CD4-positive, CD25-positive, alpha-beta regulatory T cell (primary cell): ENCODE measurements around the gene DRGX. TPM values are rescaled to one million over a fixed set of nuclear protein-coding genes. Genes with fewer than 3 reads are reported as not detected.

ENCODE experiments used
- ATAC-seq, 2 donors: fragments of 150-1000 bp; cut with Tn5 transposase; one replicate each; pipeline ENCODE4 v1.10.0; 2021; ENCODE audit warnings: low read depth in 2 of 2, moderate number of reproducible peaks in 2 of 2, moderate library complexity in 1 of 2
- DNase-seq, 3 donors: peaks; one replicate each; pipeline versions ENCODE4 v3.0.0 to v3.0.0-alpha.2; 2012 to 2022; ENCODE audit warnings: mixed read lengths in 1 of 3
- H3K27ac ChIP-seq: one replicate; pipeline ENCODE4 v1.7.0; 2013; ENCODE audit warnings: mild to moderate bottlenecking, low read length; ENCODE audit not compliant: insufficient read depth, poor library complexity, severe bottlenecking
- H3K27me3 ChIP-seq: one replicate; pipeline ENCODE4 v1.7.0; 2013; ENCODE audit warnings: low read length; ENCODE audit not compliant: control insufficient read depth, insufficient read depth
- H3K36me3 ChIP-seq: one replicate; pipeline ENCODE4 v1.7.0; 2013; ENCODE audit warnings: mild to moderate bottlenecking, low read length, moderate library complexity; ENCODE audit not compliant: control insufficient read depth, insufficient read depth
- H3K4me1 ChIP-seq: 2 replicates; pipeline ENCODE4 v1.7.0; 2013; ENCODE audit warnings: mild to moderate bottlenecking, low read length; ENCODE audit not compliant: insufficient read depth, control insufficient read depth, poor library complexity, severe bottlenecking
- H3K4me3 ChIP-seq: one replicate; pipeline ENCODE4 v1.7.0; 2013; ENCODE audit warnings: low read depth, mild to moderate bottlenecking, low read length, moderate library complexity
- H3K9me3 ChIP-seq, 2 experiments: 1 replicate in 1 of 2; 2 replicates in 1 of 2; pipeline ENCODE4 v1.7.0; 2013; ENCODE audit warnings: low read length in 2 of 2, mild to moderate bottlenecking in 1 of 2, moderate library complexity in 1 of 2; ENCODE audit not compliant: control insufficient read depth in 2 of 2
- H3K27ac Mint-ChIP-seq, 3 donors: one replicate each; pipeline ENCODE4 v1.8.0; 2020 to 2022; ENCODE audit warnings: mild to moderate bottlenecking in 3 of 3, mixed read lengths in 3 of 3, moderate library complexity in 2 of 3
- H3K27me3 Mint-ChIP-seq: one replicate; pipeline ENCODE4 v1.8.0; 2022; ENCODE audit warnings: mild to moderate bottlenecking, mixed read lengths
- H3K36me3 Mint-ChIP-seq: one replicate; pipeline ENCODE4 v1.8.0; 2020; ENCODE audit warnings: mixed read lengths
- H3K4me1 Mint-ChIP-seq, 4 donors: one replicate each; pipeline ENCODE4 v1.8.0; 2020 to 2022; ENCODE audit warnings: mixed read lengths in 4 of 4, mild to moderate bottlenecking in 1 of 4
- H3K4me3 Mint-ChIP-seq, 4 donors: one replicate each; pipeline ENCODE4 v1.8.0; 2020 to 2022; ENCODE audit warnings: mild to moderate bottlenecking in 4 of 4, mixed read lengths in 4 of 4, moderate library complexity in 3 of 4
- H3K9me3 Mint-ChIP-seq, 7 donors: one replicate each; pipeline ENCODE4 v1.8.0; 2020 to 2022; ENCODE audit warnings: mixed read lengths in 7 of 7, mild to moderate bottlenecking in 3 of 7, moderate library complexity in 2 of 7
- polyA plus RNA-seq, 4 donors: library from polyadenylated mRNA; unstranded; fragments of 300-500 nt; fragmentation: Illumina TruSeq; gene quantifications; one replicate each; pipeline ENCODE4 v1.2.3, GENCODE V29; 2021
- total RNA-seq: library from RNA; stranded (reverse); gene quantifications from one replicate; pipeline ENCODE4 v1.2.3, GENCODE V29; 2022

The DRGX gene
- total and polyA plus RNA-seq, 5 donors from 2014 or later = not detected

- DNase-seq (no peak), ATAC-seq (no peak)
- Histone ChIP-seq H3K27ac (no peak overlapping the region), H3K4me3 (no peak overlapping the region), H3K4me1 (no peaks in the 10 kb centered on the region), H3K27me3 (no peaks in the 10 kb centered on the region), H3K36me3 (no peaks in the 10 kb centered on the region), H3K9me3 (no peaks in the 10 kb centered on the region)
- peak overlapping the region in 1 of 3 donors; percentile 15 for H3K27ac Mint-ChIP-seq
- no peaks in the 10 kb centered on the region for H3K4me1 Mint-ChIP-seq
- no peaks in the 10 kb centered on the region for H3K9me3 Mint-ChIP-seq
- H3K36me3 Mint-ChIP-seq = no peaks in the 10 kb centered on the region
- no peak overlapping the region for H3K4me3 Mint-ChIP-seq
- peaks cover 4% of the 10 kb centered on the region for H3K27me3 Mint-ChIP-seq
These were observed 27.6 kb downstream of the DRGX start for GRCh38 chr10:49368256-49368655.

- ATAC-seq (no peak), DNase-seq (no peak)
- no peaks in the 10 kb centered on the region for H3K9me3 ChIP-seq
- no peak overlapping the region for H3K4me3 ChIP-seq
- H3K27ac ChIP-seq = no peak overlapping the region
- Mint-ChIP-seq H3K27ac (peak overlapping the region in 1 of 3 donors; percentile 15), H3K4me3 (no peak overlapping the region), H3K36me3 (no peaks in the 10 kb centered on the region), H3K9me3 (no peaks in the 10 kb centered on the region), H3K27me3 (peaks cover 4% of the 10 kb centered on the region), H3K4me1 (no peaks in the 10 kb centered on the region)
- no peaks in the 10 kb centered on the region for H3K4me1 ChIP-seq
- H3K36me3 ChIP-seq = no peaks in the 10 kb centered on the region
- H3K27me3 ChIP-seq = no peaks in the 10 kb centered on the region
These were observed 28.3 kb downstream of the DRGX start for GRCh38 chr10:49367600-49367999.

GRCh38 chr10:49366460-49366859, 29.4 kb downstream of the DRGX start:
- peaks cover 0 to 2% (median 0%) of the 10 kb centered on the region in 7 donors for H3K9me3 Mint-ChIP-seq
- no peak overlapping the region for H3K27ac ChIP-seq
- DNase-seq (no peak), ATAC-seq (no peak)
- no peaks in the 10 kb centered on the region for H3K36me3 Mint-ChIP-seq
- H3K36me3 ChIP-seq = no peaks in the 10 kb centered on the region
- no peaks in the 10 kb centered on the region for H3K9me3 ChIP-seq
- H3K27ac Mint-ChIP-seq = no peak overlapping the region
- no peak overlapping the region for H3K4me3 Mint-ChIP-seq
- no peaks in the 10 kb centered on the region for H3K27me3 Mint-ChIP-seq
- no peaks in the 10 kb centered on the region for H3K4me1 ChIP-seq
- H3K4me1 Mint-ChIP-seq = no peaks in the 10 kb centered on the region
- H3K27me3 ChIP-seq = no peaks in the 10 kb centered on the region
- no peak overlapping the region for H3K4me3 ChIP-seq

- ATAC-seq (no peak), DNase-seq (no peak)
- Histone ChIP-seq H3K9me3 (no peaks in the 10 kb centered on the region), H3K4me1 (no peaks in the 10 kb centered on the region), H3K4me3 (no peak overlapping the region), H3K27me3 (no peaks in the 10 kb centered on the region), H3K27ac (no peak overlapping the region), H3K36me3 (no peaks in the 10 kb centered on the region)
- H3K9me3 Mint-ChIP-seq = peaks cover 0 to 2% (median 0%) of the 10 kb centered on the region in 7 donors
- no peaks in the 10 kb centered on the region for H3K36me3 Mint-ChIP-seq
- no peaks in the 10 kb centered on the region for H3K27me3 Mint-ChIP-seq
- H3K27ac Mint-ChIP-seq = no peak overlapping the region
- H3K4me1 Mint-ChIP-seq = no peaks in the 10 kb centered on the region
- no peak overlapping the region for H3K4me3 Mint-ChIP-seq
These were observed 30.0 kb downstream of the DRGX start for GRCh38 chr10:49365675-49366415.

- ATAC-seq = no peak
- peaks cover 0 to 2% (median 0%) of the 10 kb centered on the region in 7 donors for H3K9me3 Mint-ChIP-seq
These were observed 30.6 kb downstream of the DRGX start for GRCh38 chr10:49365275-49365674.

GRCh38 chr10:49364747-49365146, 31.1 kb downstream of the DRGX start:
- DNase-seq = no peak
- Histone ChIP-seq H3K27ac (no peak overlapping the region), H3K4me3 (no peak overlapping the region), H3K27me3 (no peaks in the 10 kb centered on the region), H3K4me1 (no peaks in the 10 kb centered on the region), H3K36me3 (no peaks in the 10 kb centered on the region), H3K9me3 (no peaks in the 10 kb centered on the region)
- H3K9me3 Mint-ChIP-seq = peaks cover 0 to 2% (median 0%) of the 10 kb centered on the region in 7 donors
- H3K27ac Mint-ChIP-seq = no peak overlapping the region
- H3K27me3 Mint-ChIP-seq = no peaks in the 10 kb centered on the region
- H3K36me3 Mint-ChIP-seq = no peaks in the 10 kb centered on the region
- ATAC-seq = no peak
- H3K4me1 Mint-ChIP-seq = no peaks in the 10 kb centered on the region
- H3K4me3 Mint-ChIP-seq = no peak overlapping the region

More at GRCh38 chr10:49365275-49365674, 30.6 kb downstream of the DRGX start:
- Histone ChIP-seq H3K27ac (no peak overlapping the region), H3K9me3 (no peaks in the 10 kb centered on the region), H3K4me1 (no peaks in the 10 kb centered on the region), H3K36me3 (no peaks in the 10 kb centered on the region), H3K27me3 (no peaks in the 10 kb centered on the region), H3K4me3 (no peak overlapping the region)
- Mint-ChIP-seq H3K4me3 (no peak overlapping the region), H3K27me3 (no peaks in the 10 kb centered on the region), H3K27ac (no peak overlapping the region), H3K36me3 (no peaks in the 10 kb centered on the region), H3K4me1 (no peaks in the 10 kb centered on the region)
- no peak for DNase-seq

GRCh38 chr10:49364051-49364450, 31.8 kb downstream of the DRGX start:
- Histone ChIP-seq H3K4me1 (no peaks in the 10 kb centered on the region), H3K27me3 (no peaks in the 10 kb centered on the region), H3K9me3 (no peaks in the 10 kb centered on the region), H3K36me3 (no peaks in the 10 kb centered on the region), H3K27ac (no peak overlapping the region), H3K4me3 (no peak overlapping the region)
- ATAC-seq (no peak), DNase-seq (no peak)
- no peak overlapping the region for H3K27ac Mint-ChIP-seq
- H3K4me1 Mint-ChIP-seq = no peaks in the 10 kb centered on the region
- H3K4me3 Mint-ChIP-seq = no peak overlapping the region
- no peaks in the 10 kb centered on the region for H3K27me3 Mint-ChIP-seq
- H3K9me3 Mint-ChIP-seq = peaks cover 0 to 2% (median 0%) of the 10 kb centered on the region in 7 donors
- H3K36me3 Mint-ChIP-seq = no peaks in the 10 kb centered on the region
